Natural killer cell (primary cell): Measurements from ENCODE around the gene CCDC97. TPM values are rescaled to one million over a fixed set of nuclear protein-coding genes. Genes with fewer than 3 reads are reported as not detected.

Experiments
- ATAC-seq, 3 donors: fragments of 150-1000 bp in 2 of 3; fragments of 200-7000 bp in 1 of 3; cut with Tn5 transposase; 1 replicate in 1 of 3; 2 replicates in 2 of 3; pipeline ENCODE4 v1.10.0; 2021; ENCODE audit warnings: mild to moderate bottlenecking in 2 of 3, moderate library complexity in 2 of 3
- DNase-seq, 2 donors: peaks; one replicate each; pipeline versions ENCODE4 v3.0.0 to v3.0.0-alpha.2; 2013 to 2021; ENCODE audit warnings: mixed read lengths in 1 of 2
- H3K27ac ChIP-seq: one replicate; pipeline ENCODE4 v1.5.1; 2013; ENCODE audit warnings: mild to moderate bottlenecking, low read length
- H3K27me3 ChIP-seq: one replicate; pipeline ENCODE4 v1.6.1; 2013; ENCODE audit warnings: low read length; ENCODE audit not compliant: control insufficient read depth, insufficient read depth
- H3K36me3 ChIP-seq: one replicate; pipeline ENCODE4 v1.6.1; 2013; ENCODE audit warnings: low read length; ENCODE audit not compliant: control insufficient read depth, insufficient read depth
- H3K4me1 ChIP-seq: one replicate; pipeline ENCODE4 v1.6.1; 2013; ENCODE audit warnings: low read length; ENCODE audit not compliant: control insufficient read depth, insufficient read depth
- H3K4me3 ChIP-seq: one replicate; pipeline ENCODE4 v1.5.1; 2013; ENCODE audit warnings: low read length
- H3K9me3 ChIP-seq: one replicate; pipeline ENCODE4 v1.6.1; 2013; ENCODE audit warnings: low read length; ENCODE audit not compliant: control insufficient read depth, insufficient read depth
- H3K27ac Mint-ChIP-seq, 2 donors: one replicate each; pipeline ENCODE4 v1.8.0; 2022; ENCODE audit warnings: mild to moderate bottlenecking in 2 of 2, mixed read lengths in 2 of 2, moderate library complexity in 1 of 2
- H3K27me3 Mint-ChIP-seq, 2 donors: one replicate each; pipeline ENCODE4 v1.8.0; 2022; ENCODE audit warnings: low read depth in 2 of 2, mixed read lengths in 2 of 2
- H3K36me3 Mint-ChIP-seq: one replicate; pipeline ENCODE4 v1.8.0; 2022; ENCODE audit warnings: mixed read lengths
- H3K4me1 Mint-ChIP-seq, 2 donors: one replicate each; pipeline ENCODE4 v1.8.0; 2022; ENCODE audit warnings: mixed read lengths in 2 of 2
- H3K4me3 Mint-ChIP-seq: one replicate; pipeline ENCODE4 v1.8.0; 2022; ENCODE audit warnings: mild to moderate bottlenecking, moderate library complexity, mixed read lengths
- H3K9me3 Mint-ChIP-seq, 2 donors: one replicate each; pipeline ENCODE4 v1.8.0; 2022; ENCODE audit warnings: mixed read lengths in 2 of 2
- WGBS: methylation state at CpG from one replicate; pipeline ENCODE4 v1.1.7; 2013; ENCODE audit warnings: missing lambda C conversion rate; ENCODE audit not compliant: insufficient coverage; 5-methylcytosine and 5-hydroxymethylcytosine counted together
- intact Hi-C: fragments of 100-400 bp; cut with micrococcal nuclease; formaldehyde crosslinking; loops from one replicate; pipeline ENCODE4 v1.14.2; 2022
- total RNA-seq, 4 donors: library from RNA; stranded (reverse); fragments of 120-200 nt in 1 of 4; gene quantifications; one replicate each; pipeline versions ENCODE4 v1.2.3 to v1.2.4, GENCODE V29; 2013 to 2022
- TF ChIP-seq, protein P1 (sequence below): fragments of 200-600 bp; IDR thresholded peaks from one replicate; pipeline ENCODE4 v1.8.0; 2022; ENCODE audit warnings: antibody characterized with exemption

The CCDC97 gene
- 10 to 100 TPM; 41.1 to 44.3 (median 44.0) TPM for total RNA-seq
- 18.4 TPM for total RNA-seq (2013)

DNA sequence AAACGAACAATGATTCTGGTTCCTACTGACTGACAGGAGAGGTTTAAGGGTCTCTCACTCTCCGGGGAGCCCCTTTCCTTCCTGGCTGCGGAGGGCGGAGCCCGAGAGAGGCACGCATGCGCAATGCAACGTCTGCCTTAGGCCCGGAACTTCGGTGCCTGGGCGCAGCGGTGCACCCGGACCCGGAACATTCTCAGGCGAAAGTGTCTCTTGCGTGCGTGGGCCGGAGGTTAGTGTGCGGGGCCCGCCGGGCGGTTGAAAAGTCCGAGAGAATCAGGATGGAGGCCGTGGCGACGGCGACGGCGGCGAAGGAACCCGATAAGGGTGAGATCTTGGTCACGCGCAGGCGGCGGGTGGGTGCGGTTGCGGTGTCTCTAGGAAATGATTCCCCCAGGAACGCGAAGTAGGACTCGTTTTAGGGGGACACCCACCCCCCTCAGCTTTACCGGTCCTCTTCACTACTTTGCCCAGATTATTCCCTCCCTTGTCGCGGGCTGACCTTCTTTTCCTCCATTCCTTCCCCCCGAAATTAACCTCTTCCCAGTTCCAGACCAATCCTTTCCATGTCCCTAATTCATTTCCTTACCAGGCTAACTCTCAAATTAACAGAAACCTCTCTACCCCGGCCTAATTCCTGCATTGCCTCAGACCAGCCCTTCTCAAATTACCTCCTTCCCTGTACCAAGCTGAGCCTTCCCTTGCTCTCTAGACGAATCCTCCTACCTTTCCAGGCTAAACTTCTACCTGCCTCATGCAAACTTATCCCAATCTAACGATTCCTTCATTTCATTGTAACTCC, at the start of gene CCDC97:
Gene CCDC97, plus strand, starts transcription at position 140 of the 799 bp plus-strand sequence. Its CDS starts 139 bp downstream, at position 279.
- H3K36me3 Mint-ChIP-seq, result peaks cover 8% of the 10 kb centered on the region
- ATAC-seq (peak; percentile 55 to 73 (median 69)), DNase-seq (peak; percentile 86 to 96)
- Histone ChIP-seq H3K27me3 (no peaks in the 10 kb centered on the region), H3K4me1 (peaks cover 59% of the 10 kb centered on the region), H3K36me3 (peaks cover 39% of the 10 kb centered on the region), H3K27ac (peak within 1 kb of the TSS; percentile 97), H3K4me3 (peak within 1 kb of the TSS; percentile 73), H3K9me3 (no peaks in the 10 kb centered on the region)
- no peaks in the 10 kb centered on the region for H3K9me3 Mint-ChIP-seq
- intact Hi-C loops, result no loop called here
- H3K4me3 Mint-ChIP-seq, result peak within 1 kb of the TSS; percentile 96
- TF ChIP-seq, protein P1, sequence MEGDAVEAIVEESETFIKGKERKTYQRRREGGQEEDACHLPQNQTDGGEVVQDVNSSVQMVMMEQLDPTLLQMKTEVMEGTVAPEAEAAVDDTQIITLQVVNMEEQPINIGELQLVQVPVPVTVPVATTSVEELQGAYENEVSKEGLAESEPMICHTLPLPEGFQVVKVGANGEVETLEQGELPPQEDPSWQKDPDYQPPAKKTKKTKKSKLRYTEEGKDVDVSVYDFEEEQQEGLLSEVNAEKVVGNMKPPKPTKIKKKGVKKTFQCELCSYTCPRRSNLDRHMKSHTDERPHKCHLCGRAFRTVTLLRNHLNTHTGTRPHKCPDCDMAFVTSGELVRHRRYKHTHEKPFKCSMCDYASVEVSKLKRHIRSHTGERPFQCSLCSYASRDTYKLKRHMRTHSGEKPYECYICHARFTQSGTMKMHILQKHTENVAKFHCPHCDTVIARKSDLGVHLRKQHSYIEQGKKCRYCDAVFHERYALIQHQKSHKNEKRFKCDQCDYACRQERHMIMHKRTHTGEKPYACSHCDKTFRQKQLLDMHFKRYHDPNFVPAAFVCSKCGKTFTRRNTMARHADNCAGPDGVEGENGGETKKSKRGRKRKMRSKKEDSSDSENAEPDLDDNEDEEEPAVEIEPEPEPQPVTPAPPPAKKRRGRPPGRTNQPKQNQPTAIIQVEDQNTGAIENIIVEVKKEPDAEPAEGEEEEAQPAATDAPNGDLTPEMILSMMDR, result no peak
- H3K27ac Mint-ChIP-seq, result peak within 1 kb of the TSS; percentile 91 to 94
- H3K4me1 Mint-ChIP-seq, result peaks cover 70 to 73% of the 10 kb centered on the region in 2 donors
- under 1% methylated on average over 47 of the region's 47 CpGs for WGBS
- no peaks in the 10 kb centered on the region for H3K27me3 Mint-ChIP-seq

DNA sequence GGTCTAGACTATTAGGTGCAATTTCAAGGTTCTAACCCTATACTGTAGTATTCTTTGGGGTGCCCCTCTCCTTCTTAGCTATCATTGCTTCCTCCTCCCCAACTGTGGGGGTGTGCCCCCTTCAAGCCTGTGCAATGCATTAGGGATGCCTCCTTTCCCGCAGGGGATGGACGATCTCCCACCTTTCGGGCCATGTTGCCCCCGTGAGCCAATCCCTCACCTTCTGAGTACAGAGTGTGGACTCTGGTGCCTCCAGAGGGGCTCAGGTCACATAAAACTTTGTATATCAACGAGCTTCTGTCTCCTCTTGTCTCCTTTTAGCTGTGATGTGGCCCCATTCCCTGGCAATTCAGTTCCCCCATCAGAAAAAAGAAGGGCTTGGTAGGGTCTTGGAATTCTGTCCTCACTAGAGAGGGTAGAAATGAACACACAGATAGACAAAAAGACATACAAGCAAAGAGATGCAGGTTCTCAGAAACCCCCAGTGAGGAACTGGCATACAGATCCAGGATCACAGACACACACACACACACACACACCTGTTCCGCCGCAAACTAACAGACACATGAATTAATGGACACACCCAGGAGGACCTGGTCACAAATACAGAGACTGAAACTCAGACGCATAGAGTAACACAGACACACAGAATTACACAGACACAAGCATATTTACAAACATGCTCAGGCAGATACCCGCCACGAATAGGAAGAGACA, 48.3 kb upstream of the CCDC97 start:
- H3K27ac ChIP-seq, result peak overlapping the region; percentile 96
- no peaks in the 10 kb centered on the region for H3K36me3 ChIP-seq
- H3K27me3 ChIP-seq, result no peaks in the 10 kb centered on the region
- TF ChIP-seq, protein P1, result no peak
- no peak for DNase-seq
- peaks cover 29% of the 10 kb centered on the region for H3K4me1 ChIP-seq
- WGBS, result 63% methylated on average over 10 of the region's 10 CpGs
- peak overlapping the region; percentile 56 for H3K4me3 ChIP-seq
- no peaks in the 10 kb centered on the region for H3K27me3 Mint-ChIP-seq
- intact Hi-C loops, result loop anchor here (1.0 to 5.0 kb wide), 6 partner anchors 57 to 434 kb away; partner anchors contain the start of genes BCKDHA and EXOSC5
- H3K4me3 Mint-ChIP-seq, result peak overlapping the region; percentile 91
- H3K4me1 Mint-ChIP-seq, result peaks cover 47 to 50% of the 10 kb centered on the region in 2 donors
- no peaks in the 10 kb centered on the region for H3K9me3 Mint-ChIP-seq
- H3K36me3 Mint-ChIP-seq, result no peaks in the 10 kb centered on the region
- ATAC-seq, result no peak
- H3K9me3 ChIP-seq, result no peaks in the 10 kb centered on the region
- H3K27ac Mint-ChIP-seq, result peak overlapping the region; percentile 96 to 100

GRCh38 chr19:41263042-41263849, 46.7 kb upstream of the CCDC97 start:
- Mint-ChIP-seq H3K27ac (peak overlapping the region; percentile 96 to 100), H3K27me3 (no peaks in the 10 kb centered on the region), H3K4me1 (peaks cover 61 to 66% of the 10 kb centered on the region in 2 donors), H3K4me3 (peak overlapping the region; percentile 91), H3K36me3 (no peaks in the 10 kb centered on the region), H3K9me3 (no peaks in the 10 kb centered on the region)
- TF ChIP-seq, protein P1, result no peak
- intact Hi-C loops, result loop anchor here (1.0 to 5.0 kb wide), 8 partner anchors 39 to 797 kb away; partner anchors contain the start of gene B9D2
- 0% methylated on average over 46 of the region's 46 CpGs for WGBS
- Histone ChIP-seq H3K27ac (peak overlapping the region; percentile 96), H3K27me3 (no peaks in the 10 kb centered on the region), H3K36me3 (peaks cover 8% of the 10 kb centered on the region), H3K4me3 (peak overlapping the region; percentile 56), H3K9me3 (no peaks in the 10 kb centered on the region), H3K4me1 (peaks cover 39% of the 10 kb centered on the region)
- ATAC-seq, result peak; percentile 22 to 53 (median 41)
- DNase-seq, result peak; percentile 85 to 98
